ENCODE results near the gene CGA.

GRCh38 chr6:87053312-87053711 is 41.6 kb downstream of the CGA start:
- TF ChIP-seq ZNF121 (tag by site-specific recombination; IDR thresholded peaks at IDR 0.05): no peak
- no peak for TF ChIP-seq ZBTB10 (tag by site-specific recombination; IDR thresholded peaks at IDR 0.05)
- TF ChIP-seq CTCF (tag by site-specific recombination; IDR thresholded peaks at IDR 0.05): no peak
- TF ChIP-seq ZBTB26 (tag by site-specific recombination; optimal IDR thresholded peaks at IDR 0.05): no peak
- TF ChIP-seq YY1 (tag by site-specific recombination; IDR thresholded peaks at IDR 0.05): no peak
- no peak for TF ChIP-seq ZNF830 (tag by site-specific recombination; IDR thresholded peaks at IDR 0.05; ENCODE audit: low read depth)
- TF ChIP-seq ZNF792 (tag by site-specific recombination; IDR thresholded peaks at IDR 0.05): no peak
- TF ChIP-seq HOXC10 (CRISPR knock-in tag; IDR thresholded peaks at IDR 0.05): no peak
- no peak for TF ChIP-seq ZSCAN16 (tag by site-specific recombination; IDR thresholded peaks at IDR 0.05)
